Hematopoietic multipotent progenitor cell (in vitro differentiated cells): Measurements from ENCODE around the gene PCDH15. TPM values are rescaled to one million over a fixed set of nuclear protein-coding genes. Genes with fewer than 3 reads are reported as not detected.

Source experiments
- DNase-seq, 3 donors: peaks; one replicate each; pipeline ENCODE4 v3.0.0-alpha.2; 2011 to 2015; ENCODE audit warnings: low read depth in 2 of 3, low spot score in 2 of 3
- total RNA-seq: library from RNA; depleted of rRNA; stranded (reverse); fragments of >200 nt; gene quantifications from one replicate; pipeline ENCODE4 v1.2.3, GENCODE V29; 2012

PCDH15 gene
- not detected for total RNA-seq

GRCh38 chr10:54800741-54801421, at the start of gene PCDH15:
Gene PCDH15, minus strand, starts transcription at chr10:54801231. Its CDS starts 136,969 bp downstream, at chr10:54664262.
- DNase-seq = no peak

- no peak for DNase-seq
These were observed 42.9 kb upstream of the PCDH15 start for GRCh38 chr10:54843932-54844331.

DNA sequence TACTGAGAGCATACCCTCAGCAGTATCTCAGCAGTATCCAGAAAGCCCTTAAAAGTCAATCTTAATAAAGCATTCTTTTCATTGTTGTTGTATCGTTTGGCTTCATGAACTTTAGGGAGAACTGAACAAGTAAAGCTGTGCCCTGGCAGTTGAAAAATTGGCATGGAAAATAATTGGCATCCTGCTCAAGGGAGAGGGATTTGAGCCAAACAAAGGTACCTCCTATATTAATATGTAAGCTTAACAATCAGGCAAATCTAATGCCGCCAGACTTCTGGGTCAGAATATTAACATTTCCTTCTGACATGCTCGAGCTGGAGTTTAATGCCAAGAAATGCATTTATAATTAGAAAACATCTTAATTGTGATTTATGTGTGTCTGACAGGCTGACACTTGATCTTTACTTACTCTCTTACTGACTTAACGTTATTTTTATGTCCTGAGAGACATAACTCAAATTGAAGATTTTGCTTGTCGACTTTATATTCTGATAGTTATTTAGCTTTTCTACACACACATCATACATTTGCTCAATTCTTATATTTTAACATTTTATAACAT, 42.1 kb upstream of the PCDH15 start:
- DNase-seq = no peak

GRCh38 chr10:54837479-54837878, 36.4 kb upstream of the PCDH15 start:
- DNase-seq = no peak

DNA sequence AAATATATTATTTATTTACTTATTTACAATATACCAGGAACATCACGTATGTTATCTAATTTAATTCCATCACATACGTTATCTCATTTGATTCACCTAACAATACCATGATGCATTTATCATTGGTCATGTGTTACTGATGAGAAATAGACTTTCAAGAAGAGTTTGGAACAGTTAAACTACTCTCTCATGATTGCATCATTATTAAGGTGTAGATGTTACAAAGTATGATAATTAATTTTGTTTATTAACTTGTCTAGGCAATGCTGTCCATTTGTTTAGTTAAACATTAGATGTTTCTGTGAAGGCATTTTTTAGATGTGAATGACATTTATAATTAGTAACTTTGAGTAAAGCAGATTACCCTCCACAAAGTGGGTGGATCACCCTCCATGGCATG, 32.0 kb upstream of the PCDH15 start:
- no peak for DNase-seq

- no peak for DNase-seq
These were observed 26.0 kb upstream of the PCDH15 start for GRCh38 chr10:54826994-54827560.

DNA sequence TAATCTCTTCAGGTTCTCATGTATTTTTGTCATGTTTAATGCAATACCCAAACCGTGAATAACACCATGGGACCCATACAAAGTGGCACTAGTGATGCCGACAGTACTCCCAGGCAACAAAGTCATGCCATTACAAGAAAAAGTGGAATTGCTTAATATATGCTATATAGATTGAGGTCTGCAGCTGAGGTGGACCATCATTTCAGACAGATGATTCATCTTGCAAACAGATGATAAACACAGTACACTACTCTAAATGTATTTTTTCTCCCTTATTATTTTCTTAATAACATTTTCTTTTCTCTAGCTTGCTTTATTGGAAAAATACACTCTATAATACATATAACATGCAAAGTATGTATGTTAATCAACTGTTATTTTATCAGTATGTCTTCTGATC, 14.6 kb upstream of the PCDH15 start:
- DNase-seq = no peak

- DNase-seq = no peak
These were observed 7.3 kb upstream of the PCDH15 start for GRCh38 chr10:54808186-54808935.

- no peak for DNase-seq
These were observed 1.5 kb downstream of the PCDH15 start for GRCh38 chr10:54799506-54799905.

DNA sequence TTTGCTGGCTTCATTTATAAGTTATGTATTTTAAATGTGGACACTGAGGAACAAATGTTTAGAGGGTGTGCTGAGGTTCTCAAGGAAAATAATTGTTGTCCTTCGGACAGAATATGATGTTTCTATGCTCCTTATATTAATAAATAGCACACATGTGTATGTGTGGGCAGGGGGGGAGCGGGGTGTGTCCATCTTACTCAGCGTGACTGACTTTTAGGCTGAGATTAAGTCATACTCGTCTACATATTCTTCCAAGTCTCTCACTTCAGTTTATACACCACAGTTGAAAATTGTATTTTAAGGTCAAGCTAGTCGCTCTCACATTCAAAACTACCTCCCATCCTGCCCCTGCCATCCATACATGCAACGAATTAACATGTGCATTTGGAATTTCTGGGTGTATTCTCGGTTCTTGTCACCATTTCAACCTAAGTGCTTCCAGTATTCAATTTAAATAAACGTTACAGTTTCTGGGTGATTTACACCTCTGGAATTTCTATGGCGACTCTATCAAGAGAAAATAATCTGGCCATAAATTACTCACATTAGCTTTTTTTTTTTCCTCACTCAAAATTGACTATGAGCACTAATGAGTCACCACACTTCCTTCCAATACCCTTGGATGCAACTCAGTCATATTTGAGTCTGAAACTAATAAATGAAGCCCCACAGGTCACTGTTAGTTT, 3.3 kb downstream of the PCDH15 start:
- DNase-seq = no peak

DNA sequence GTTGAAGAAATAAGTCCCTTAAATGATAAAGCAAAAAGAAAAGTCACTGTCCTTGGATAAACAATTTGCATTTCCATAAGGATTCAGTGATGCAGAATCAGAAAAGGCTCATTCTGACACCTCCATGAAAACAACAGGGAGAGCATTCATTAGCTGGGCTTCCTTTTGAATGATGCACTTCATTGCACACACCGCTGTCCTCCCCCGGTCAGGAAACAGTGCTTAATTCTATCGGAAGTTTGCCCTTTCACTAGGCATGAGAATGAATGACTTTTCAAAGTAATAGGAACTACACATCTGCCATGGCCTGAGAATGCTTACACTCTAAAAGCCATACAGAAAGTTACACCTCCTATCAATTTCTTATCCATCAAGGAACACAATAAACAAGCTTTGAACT, 4.2 kb downstream of the PCDH15 start:
- no peak for DNase-seq

DNA sequence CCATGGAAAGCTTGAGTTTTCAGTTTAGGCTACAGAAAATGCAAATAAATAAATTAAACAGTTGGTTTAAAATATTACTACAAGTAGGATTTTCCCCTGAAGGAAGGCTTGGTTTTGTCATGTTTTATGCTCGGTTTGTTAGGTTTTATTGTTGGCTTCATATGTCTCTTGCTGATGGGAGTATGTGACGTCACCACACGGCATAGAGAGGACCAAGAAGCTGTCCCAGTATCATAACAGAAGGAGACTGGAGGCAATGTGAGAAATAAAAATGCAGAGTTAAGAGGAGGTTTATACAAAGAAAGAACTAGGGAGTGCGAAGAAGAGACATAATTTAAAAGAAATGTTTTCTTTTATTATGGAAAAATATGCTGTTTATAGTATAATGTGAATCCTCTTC, 24.4 kb downstream of the PCDH15 start:
- no peak for DNase-seq

DNA sequence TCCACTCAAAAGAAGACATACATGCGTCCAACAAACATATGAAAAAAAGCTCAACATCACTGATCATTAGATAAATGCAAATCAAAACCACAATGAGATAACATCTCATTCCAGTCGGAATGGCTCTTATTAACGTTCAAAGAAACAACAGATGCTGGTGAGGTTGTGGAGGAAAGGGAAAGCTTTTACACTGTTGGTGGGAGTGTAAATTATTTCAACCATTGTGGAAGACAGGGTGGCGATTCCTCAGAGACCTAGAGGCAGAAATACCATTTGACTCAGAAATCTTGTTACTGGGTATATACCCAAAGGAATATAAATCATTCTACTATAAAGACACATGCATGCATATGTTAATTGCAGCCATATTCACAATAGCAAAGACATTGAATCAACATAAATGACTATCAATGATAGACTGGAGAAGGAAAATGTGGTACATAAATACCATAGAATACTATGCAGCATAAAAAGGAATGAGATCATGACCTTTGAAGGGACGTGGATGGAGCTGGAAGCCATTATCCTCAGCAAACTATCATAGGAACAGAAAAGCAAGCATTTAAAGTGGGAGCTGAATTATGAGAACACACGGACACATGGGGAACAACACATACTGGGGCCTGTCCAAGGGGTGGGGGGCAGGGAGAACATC, 28.4 kb downstream of the PCDH15 start:
- DNase-seq = no peak

GRCh38 chr10:54769051-54769450, 32.0 kb downstream of the PCDH15 start:
- DNase-seq = no peak

DNA sequence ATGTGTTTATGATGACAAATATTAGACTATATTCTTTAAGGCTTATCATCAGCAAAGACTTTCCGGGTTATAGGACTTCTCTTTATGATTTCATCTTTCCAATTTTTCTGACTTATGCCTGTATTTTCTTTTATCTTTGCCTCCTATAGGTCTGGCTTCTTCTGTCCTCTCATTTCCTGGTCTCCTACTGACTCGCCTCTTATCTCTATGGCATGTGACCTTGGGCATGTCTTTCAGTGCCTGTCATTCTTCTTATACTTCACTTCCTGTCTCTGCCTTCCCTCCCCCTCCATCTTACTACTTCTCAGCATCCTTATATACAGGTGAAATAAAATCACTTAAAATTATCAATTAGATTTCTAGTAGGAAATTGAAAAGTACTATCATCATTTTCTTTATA, 42.2 kb downstream of the PCDH15 start:
- no peak for DNase-seq

DNA sequence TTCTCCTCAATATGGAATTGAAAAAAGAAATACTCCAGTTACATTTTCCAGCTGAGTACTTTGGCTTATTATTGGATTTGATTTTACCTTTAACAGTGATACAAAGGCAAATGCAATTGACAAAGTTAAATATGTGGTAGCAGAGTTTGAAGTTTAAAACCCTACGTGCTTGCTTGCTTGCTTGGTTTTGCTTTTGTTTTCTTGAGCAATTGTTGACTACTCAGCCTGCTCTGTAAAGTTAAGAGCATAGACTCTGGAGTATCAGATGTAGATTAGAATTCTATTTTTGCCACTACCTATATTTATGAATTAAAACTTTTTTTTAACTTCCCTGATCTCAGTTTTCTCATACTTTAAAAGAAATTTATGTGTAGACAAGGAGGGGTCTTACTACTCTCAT, 51.4 kb downstream of the PCDH15 start:
- DNase-seq = no peak

DNA sequence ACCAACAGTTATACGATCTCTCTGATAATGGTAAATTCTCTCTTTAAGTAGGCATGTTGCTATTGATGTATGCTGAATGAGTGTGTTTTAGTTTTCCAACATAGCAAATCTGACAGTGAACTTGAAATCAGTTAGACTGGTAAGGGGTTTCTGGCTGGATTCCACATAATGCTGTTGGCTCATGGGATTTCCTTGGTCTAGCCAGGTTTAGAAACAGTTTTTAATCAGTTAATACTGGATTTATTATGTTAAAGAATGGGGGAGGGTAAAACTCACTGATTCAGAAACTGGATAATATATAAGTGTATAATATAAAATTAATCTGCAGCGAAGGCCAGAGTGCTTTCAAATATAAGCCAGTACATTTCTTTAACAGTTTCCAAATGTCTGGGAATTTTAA, 55.6 kb downstream of the PCDH15 start:
- no peak for DNase-seq

DNA sequence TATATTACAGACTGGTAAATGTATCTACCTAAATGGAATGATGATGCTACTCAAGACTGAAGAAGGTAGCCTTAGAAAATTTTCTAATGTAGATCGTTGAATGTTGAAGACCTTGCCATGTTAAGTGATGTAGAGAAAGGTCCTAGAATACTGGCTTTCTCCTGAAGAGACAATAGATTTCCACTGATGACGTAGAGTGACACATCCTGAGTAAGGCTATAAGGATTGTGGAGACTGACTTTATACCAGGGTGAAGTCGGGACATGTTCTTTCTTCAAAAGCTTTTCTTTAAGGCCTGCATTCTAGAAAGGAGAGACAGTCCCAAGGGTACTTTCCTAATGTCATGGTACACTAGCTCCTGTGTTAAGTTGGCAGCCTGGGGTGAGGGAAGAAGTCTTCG, 58.6 kb downstream of the PCDH15 start:
- DNase-seq = no peak

DNA sequence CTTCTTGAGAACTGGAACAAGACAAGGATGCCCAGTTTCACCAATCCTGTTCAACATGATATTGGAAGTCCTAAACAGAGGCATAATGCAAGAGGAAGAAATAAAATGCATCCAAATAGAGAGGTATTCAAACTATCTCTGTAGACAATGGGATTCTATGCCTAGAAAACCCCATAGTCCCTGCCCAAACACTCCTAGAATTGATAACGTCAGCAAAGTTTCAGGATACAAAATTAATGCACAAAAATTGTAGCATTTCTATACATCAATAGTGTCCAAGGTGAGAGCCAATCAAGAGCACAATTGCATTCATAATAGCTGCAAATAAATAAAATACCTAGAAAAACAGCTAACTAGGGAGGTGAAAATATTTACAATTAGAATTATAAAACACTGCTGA, 72.5 kb downstream of the PCDH15 start:
- DNase-seq = no peak

GRCh38 chr10:54722075-54722474, 79.0 kb downstream of the PCDH15 start:
- DNase-seq = no peak

GRCh38 chr10:54710918-54711317, 90.1 kb downstream of the PCDH15 start:
- no peak for DNase-seq
